HK-2 (cell line): ENCODE results near the gene ZSWIM6.
"Not testable (repeated sequence)": the region's sequence is repeated elsewhere in the genome, so short reads cannot be mapped to it uniquely, and the experiment has no call there.

ENCODE experiments used
- DNase-seq: peaks from one replicate; pipeline ENCODE4 v3.0.0-alpha.2; 2018; ENCODE audit not compliant: unreplicated experiment

The ZSWIM6 gene

GRCh38 chr5:61363401-61364114 is 31.5 kb downstream of the ZSWIM6 start:
- DNase-seq: no peak

GRCh38 chr5:61366497-61367240 is 34.6 kb downstream of the ZSWIM6 start:
- DNase-seq: no peak

- DNase-seq: no peak
These were observed 38.4 kb downstream of the ZSWIM6 start for GRCh38 chr5:61370506-61370905.

GRCh38 chr5:61371474-61371873 is 39.4 kb downstream of the ZSWIM6 start:
- DNase-seq: no peak

- DNase-seq: no peak
These were observed 47.6 kb downstream of the ZSWIM6 start for GRCh38 chr5:61379677-61380076.

GRCh38 chr5:61381968-61382367 is 49.9 kb downstream of the ZSWIM6 start:
- no peak for DNase-seq

GRCh38 chr5:61385627-61386026 is 53.6 kb downstream of the ZSWIM6 start:
- no peak for DNase-seq

GRCh38 chr5:61386045-61386800 is 54.2 kb downstream of the ZSWIM6 start:
- no peak for DNase-seq

- DNase-seq: no peak
These were observed 57.6 kb downstream of the ZSWIM6 start for GRCh38 chr5:61389609-61390008.

- DNase-seq: no peak
These were observed 62.1 kb downstream of the ZSWIM6 start for GRCh38 chr5:61394078-61394704.

- DNase-seq: no peak
These were observed 62.7 kb downstream of the ZSWIM6 start for GRCh38 chr5:61394793-61395192.

GRCh38 chr5:61397238-61397637 is 65.2 kb downstream of the ZSWIM6 start:
- no peak for DNase-seq

- DNase-seq: no peak
These were observed 65.9 kb downstream of the ZSWIM6 start for GRCh38 chr5:61397937-61398336.

GRCh38 chr5:61398440-61398839 is 66.4 kb downstream of the ZSWIM6 start:
- DNase-seq: no peak

- DNase-seq: no peak
These were observed 67.6 kb downstream of the ZSWIM6 start for GRCh38 chr5:61399679-61400078.

GRCh38 chr5:61401726-61402125 is 69.7 kb downstream of the ZSWIM6 start:
- DNase-seq: no peak

GRCh38 chr5:61402244-61402823 is 70.3 kb downstream of the ZSWIM6 start:
- DNase-seq: no peak

- no peak for DNase-seq
These were observed 71.2 kb downstream of the ZSWIM6 start for GRCh38 chr5:61402970-61403900.

- DNase-seq: no peak
These were observed 73.6 kb downstream of the ZSWIM6 start for GRCh38 chr5:61405511-61406295.

- not testable (repeated sequence) for DNase-seq
These were observed 74.4 kb downstream of the ZSWIM6 start for GRCh38 chr5:61406497-61406896.
